Thymus (tissue), 11 donors: ENCODE data around the gene CD248. TPM values are rescaled to one million over a fixed set of nuclear protein-coding genes. Genes with fewer than 3 reads are reported as not detected.

ENCODE experiments used
- DNase-seq, 9 donors: peaks; one replicate each; pipeline ENCODE4 v3.0.0-alpha.2; 2013; ENCODE audit warnings: low spot score in 9 of 9, low read depth in 6 of 9, missing footprints in 1 of 9
- H3K27ac ChIP-seq, 2 donors: one replicate each; pipeline ENCODE4 v1.5.1; 2013; ENCODE audit warnings: control low read depth in 1 of 2, low read depth in 1 of 2, low read length in 1 of 2, mild to moderate bottlenecking in 1 of 2, moderate library complexity in 1 of 2
- H3K27me3 ChIP-seq, 2 donors: one replicate each; pipeline ENCODE4 v1.5.1; 2013; ENCODE audit warnings: low read length in 1 of 2; ENCODE audit not compliant: control insufficient read depth in 2 of 2, insufficient read depth in 1 of 2
- H3K36me3 ChIP-seq, 2 donors: one replicate each; pipeline ENCODE4 v1.5.1; 2013; ENCODE audit warnings: low read length in 1 of 2, mild to moderate bottlenecking in 1 of 2, moderate library complexity in 1 of 2; ENCODE audit not compliant: control insufficient read depth in 2 of 2, insufficient read depth in 2 of 2
- H3K4me1 ChIP-seq, 2 donors: one replicate each; pipeline ENCODE4 v1.5.1; 2013; ENCODE audit warnings: low read length in 2 of 2; ENCODE audit not compliant: control insufficient read depth in 2 of 2, insufficient read depth in 2 of 2
- H3K4me3 ChIP-seq, 2 donors: one replicate each; pipeline ENCODE4 v1.5.1; 2013; ENCODE audit warnings: low read length in 2 of 2, control low read depth in 1 of 2, mild to moderate bottlenecking in 1 of 2
- H3K9me3 ChIP-seq, 2 donors: one replicate each; pipeline ENCODE4 v1.5.1; 2013; ENCODE audit warnings: low read length in 1 of 2, mild to moderate bottlenecking in 1 of 2; ENCODE audit not compliant: control insufficient read depth in 2 of 2, insufficient read depth in 1 of 2
- WGBS: extraction: QIAGEN DNeasy Blood & Tissue Kit; methylation state at CpG from one replicate; pipeline ENCODE4 v1.1.7; 2013; 5-methylcytosine and 5-hydroxymethylcytosine counted together
- polyA plus RNA-seq: library from polyadenylated mRNA; stranded (reverse); fragments of 200-250 nt; gene quantifications from one replicate; pipeline ENCODE4 v1.2.3, GENCODE V29; 2013
- total RNA-seq: library from RNA; stranded (reverse); fragments of 120-200 nt; gene quantifications from one replicate; pipeline ENCODE4 v1.2.4, GENCODE V29; 2013
- donor health status: healthy.

CD248 gene
- total and polyA plus RNA-seq, 2 donors, result 3.0 to 7.7 TPM

- 95% methylated on average over 12 of the region's 12 CpGs for WGBS
- Histone ChIP-seq H3K36me3 (peaks cover 0 to 2% of the 10 kb centered on the region in 2 donors), H3K9me3 (peaks cover 0 to 4% of the 10 kb centered on the region in 2 donors), H3K4me1 (peaks cover 31 to 33% of the 10 kb centered on the region in 2 donors), H3K27me3 (peaks cover 5 to 35% of the 10 kb centered on the region in 2 donors), H3K4me3 (no peak overlapping the region), H3K27ac (no peak overlapping the region)
- DNase-seq, result no peak
Observed at GRCh38 chr11:66331542-66332370, 14.9 kb upstream of the CD248 start.

DNA sequence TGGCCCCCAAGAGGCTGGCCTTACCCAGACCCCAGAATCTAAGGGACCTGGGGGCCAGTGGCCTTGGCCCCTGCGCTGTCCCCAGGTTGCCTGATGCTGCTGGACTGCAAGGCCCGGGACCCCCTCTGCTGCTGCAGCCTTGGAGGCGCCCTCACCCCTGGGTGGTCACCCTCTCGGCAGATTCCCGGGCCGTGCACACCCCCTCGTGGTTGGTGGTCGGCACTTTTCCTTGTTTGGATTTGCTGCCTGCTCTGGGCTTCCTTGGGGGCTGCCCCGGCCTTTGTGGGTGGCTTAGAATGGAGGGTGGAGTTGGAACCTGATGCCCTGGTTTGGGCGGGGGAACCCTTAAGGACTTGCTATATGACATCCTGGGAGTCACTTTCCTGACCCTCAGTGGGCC is 14.1 kb upstream of the CD248 start:
- DNase-seq, result no peak
- Histone ChIP-seq H3K9me3 (peaks cover 0 to 6% of the 10 kb centered on the region in 2 donors), H3K27me3 (peaks cover 5 to 27% of the 10 kb centered on the region in 2 donors), H3K27ac (no peak overlapping the region), H3K4me1 (peaks cover 29 to 33% of the 10 kb centered on the region in 2 donors), H3K4me3 (no peak overlapping the region), H3K36me3 (no peaks in the 10 kb centered on the region)
- WGBS, result 82% methylated on average over 10 of the region's 10 CpGs

GRCh38 chr11:66329165-66329673 is 12.4 kb upstream of the CD248 start:
- over 99% methylated on average over 3 of the region's 3 CpGs for WGBS
- no peak overlapping the region for H3K4me3 ChIP-seq
- peaks cover 0 to 16% of the 10 kb centered on the region in 2 donors for H3K9me3 ChIP-seq
- DNase-seq, result no peak
- H3K27ac ChIP-seq, result no peak overlapping the region
- peaks cover 38 to 50% of the 10 kb centered on the region in 2 donors for H3K4me1 ChIP-seq
- no peaks in the 10 kb centered on the region for H3K36me3 ChIP-seq
- H3K27me3 ChIP-seq, result peaks cover 0 to 10% of the 10 kb centered on the region in 2 donors

DNA sequence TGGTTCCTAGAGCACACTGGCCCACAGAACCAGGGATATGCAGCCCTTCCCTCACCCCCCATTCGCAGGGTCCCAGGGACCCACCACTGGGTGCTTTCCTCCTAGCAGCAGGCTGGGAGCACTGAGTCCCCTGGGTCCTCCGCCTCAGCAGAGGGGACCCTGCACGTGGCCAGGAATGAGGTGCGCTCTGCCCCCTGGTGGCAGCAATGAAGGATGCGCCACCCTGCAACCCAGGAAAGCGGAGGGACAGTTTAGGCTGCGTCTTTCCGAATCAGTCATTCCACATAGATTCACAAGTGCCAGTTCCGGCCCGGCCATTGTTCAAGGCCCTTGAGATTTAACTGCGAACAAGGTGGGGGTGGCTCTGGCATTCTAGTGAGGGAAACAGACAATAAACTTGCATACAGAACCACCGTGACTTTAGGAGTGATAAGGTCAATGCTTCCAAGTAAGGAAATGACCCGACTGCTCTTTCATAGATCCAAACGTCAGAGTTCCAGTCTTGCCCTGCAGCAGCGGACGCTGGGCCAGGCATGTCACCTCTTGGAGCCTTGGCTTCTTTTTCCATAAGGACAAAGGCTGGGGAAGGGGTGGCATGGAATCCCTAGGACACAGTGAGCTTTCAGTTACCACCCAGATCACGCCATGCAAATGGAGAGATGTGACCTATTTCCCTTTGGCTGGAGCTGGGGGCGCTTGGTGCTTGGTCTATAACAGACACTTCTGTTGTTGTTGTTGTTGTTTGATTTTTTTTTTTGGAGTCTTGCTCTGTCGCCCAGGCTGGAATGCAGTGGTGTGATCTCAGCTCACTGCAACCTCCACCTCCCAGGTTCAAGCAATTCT is 11.7 kb upstream of the CD248 start:
- peaks cover 0 to 6% of the 10 kb centered on the region in 2 donors for H3K27me3 ChIP-seq
- peak overlapping the region; percentile 38 to 89 for H3K27ac ChIP-seq
- peaks cover 38 to 52% of the 10 kb centered on the region in 2 donors for H3K4me1 ChIP-seq
- no peaks in the 10 kb centered on the region for H3K36me3 ChIP-seq
- peak overlapping the region in 1 of 2 donors; percentile 1 for H3K4me3 ChIP-seq
- DNase-seq, result peak in 7 of 9 donors; percentile 69 to 93 (median 84)
- peaks cover 0 to 16% of the 10 kb centered on the region in 2 donors for H3K9me3 ChIP-seq
- WGBS, result 17% methylated on average over 19 of the region's 19 CpGs

DNA sequence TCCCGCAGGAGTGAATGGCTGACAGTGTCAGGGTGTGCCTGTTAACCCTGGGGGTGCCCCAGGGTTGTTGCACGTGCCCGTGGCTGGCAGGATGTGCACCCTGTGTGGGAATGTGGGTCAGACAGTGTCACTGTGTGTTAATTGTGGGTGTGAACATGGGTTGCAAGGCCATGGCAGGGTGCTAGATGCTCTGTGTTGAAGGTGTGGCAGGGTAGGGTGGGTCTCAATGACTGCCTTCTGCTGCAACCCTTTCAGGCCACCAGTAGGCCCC is 11.1 kb upstream of the CD248 start:
- no peaks in the 10 kb centered on the region for H3K36me3 ChIP-seq
- H3K27me3 ChIP-seq, result peaks cover 0 to 4% of the 10 kb centered on the region in 2 donors
- peak in 1 of 9 donors; percentile 43 for DNase-seq
- H3K4me3 ChIP-seq, result no peak overlapping the region
- peak overlapping the region; percentile 38 to 89 for H3K27ac ChIP-seq
- WGBS, result 69% methylated on average over 3 of the region's 3 CpGs
- peaks cover 38 to 54% of the 10 kb centered on the region in 2 donors for H3K4me1 ChIP-seq
- peaks cover 0 to 16% of the 10 kb centered on the region in 2 donors for H3K9me3 ChIP-seq

DNA sequence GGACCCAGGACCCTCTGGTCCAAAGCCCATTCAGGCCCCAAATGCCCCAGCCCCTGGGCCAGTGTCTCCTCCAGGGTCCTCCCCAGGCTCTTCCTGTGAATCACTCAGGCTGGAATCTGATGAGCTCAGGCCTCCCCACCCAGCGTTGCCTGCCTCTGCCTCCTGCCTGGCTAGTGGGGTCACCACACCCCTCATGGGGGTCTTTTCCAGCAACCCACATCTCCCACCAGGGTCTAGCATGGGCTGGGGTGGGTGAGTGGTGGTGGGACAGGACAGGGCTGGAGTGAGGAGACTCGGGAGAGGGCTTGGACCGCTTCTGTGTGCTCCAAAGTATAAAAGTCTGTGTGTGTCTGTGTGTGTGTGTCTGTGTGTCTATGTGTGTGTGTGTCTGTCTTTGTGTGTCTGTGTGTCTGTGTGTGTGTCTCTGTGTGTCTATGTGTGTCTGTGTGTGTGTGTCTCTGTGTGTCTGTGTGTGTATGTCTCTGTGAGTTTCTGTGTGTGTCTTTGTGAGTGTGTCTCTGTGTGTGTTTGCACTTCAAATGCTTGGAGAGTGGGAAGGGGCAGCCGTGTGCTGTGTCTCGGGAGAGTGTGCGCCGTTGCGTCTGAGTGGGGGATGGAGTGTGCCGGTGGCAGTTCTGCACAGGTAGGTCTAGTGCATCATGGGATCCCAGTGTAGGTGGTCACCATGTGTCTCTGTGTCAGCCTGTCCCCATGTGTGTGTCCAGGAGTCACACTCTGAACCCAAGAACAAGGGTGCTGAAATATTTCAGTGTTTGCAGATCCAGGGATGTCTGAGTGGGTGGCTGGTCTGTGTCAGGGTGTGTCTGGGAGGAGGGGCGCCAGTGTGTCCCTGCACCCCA is 10.6 kb upstream of the CD248 start:
- Histone ChIP-seq H3K36me3 (no peaks in the 10 kb centered on the region), H3K27me3 (peaks cover 0 to 4% of the 10 kb centered on the region in 2 donors), H3K4me3 (no peak overlapping the region), H3K9me3 (peaks cover 0 to 19% of the 10 kb centered on the region in 2 donors), H3K4me1 (peaks cover 38 to 59% of the 10 kb centered on the region in 2 donors), H3K27ac (peak overlapping the region; percentile 56 to 89)
- WGBS, result 95% methylated on average over 10 of the region's 10 CpGs
- no peak for DNase-seq

DNA sequence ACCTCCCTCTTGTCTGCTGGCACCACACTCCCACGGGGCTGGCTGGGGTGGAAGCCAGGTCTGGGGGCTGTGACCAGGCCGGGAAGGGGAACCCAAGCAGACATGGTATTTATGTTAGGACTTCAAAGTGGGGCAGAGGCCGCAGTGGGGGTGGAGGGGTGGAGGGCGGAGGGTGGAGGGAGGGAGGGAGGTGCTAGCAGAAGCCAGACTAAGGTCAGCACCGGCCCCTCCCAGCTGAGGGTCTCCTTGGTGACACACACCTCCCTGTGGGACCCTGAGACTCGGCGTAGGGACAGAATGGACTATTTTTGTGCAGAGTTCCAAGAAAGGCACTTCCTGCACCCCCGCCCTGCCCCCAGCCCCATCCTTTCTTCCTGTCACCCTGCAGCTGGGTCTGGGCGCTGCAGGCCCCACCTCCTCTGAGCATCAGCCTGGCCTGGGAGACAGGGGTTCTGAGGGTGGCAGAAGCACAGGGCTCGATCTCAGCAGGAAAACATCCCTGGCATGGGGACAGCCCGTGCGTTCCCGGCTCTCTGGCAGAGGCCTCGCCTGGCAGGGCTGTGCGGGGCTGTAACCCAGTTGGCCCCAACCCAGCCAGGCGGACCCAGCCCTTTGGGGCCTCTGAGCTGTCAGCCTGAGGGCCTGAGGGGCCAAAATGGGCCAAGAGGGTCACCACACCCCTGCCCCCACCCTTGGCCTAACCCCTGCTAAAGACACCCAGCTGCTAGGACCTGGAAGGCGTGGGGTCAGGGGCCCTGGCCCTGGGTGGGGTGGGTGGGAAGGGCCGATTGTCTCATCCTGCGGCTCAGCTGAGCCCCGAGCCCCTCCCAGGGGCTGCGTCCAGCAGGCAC is 9.6 kb upstream of the CD248 start:
- H3K4me1 ChIP-seq, result peaks cover 38 to 69% of the 10 kb centered on the region in 2 donors
- H3K9me3 ChIP-seq, result peaks cover 0 to 21% of the 10 kb centered on the region in 2 donors
- peak overlapping the region; percentile 9 to 17 for H3K4me3 ChIP-seq
- DNase-seq, result peak in 7 of 9 donors; percentile 57 to 92 (median 79)
- WGBS, result 36% methylated on average over 21 of the region's 21 CpGs
- no peaks in the 10 kb centered on the region for H3K27me3 ChIP-seq
- no peaks in the 10 kb centered on the region for H3K36me3 ChIP-seq
- peak overlapping the region; percentile 89 to 93 for H3K27ac ChIP-seq

DNA sequence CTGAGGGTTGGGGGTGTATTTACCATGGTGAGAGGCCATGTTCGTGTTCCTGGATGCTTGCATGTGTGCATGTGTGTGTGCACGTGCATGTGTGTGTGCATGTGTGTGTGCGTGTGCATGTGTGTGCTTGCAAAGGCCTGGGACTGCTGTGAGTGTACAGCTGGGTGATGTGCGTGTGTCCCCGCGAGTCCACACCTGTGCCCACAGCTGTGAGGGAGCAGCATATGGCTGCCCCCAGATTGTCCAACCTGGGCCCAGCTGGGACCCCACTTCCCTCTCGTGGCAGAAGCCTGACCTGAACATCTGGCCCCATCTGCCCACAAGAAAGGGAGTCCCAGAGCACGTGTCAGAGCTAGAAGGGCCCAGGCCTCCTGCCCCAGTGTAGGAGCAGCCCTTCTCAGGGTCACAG is 8.4 kb upstream of the CD248 start:
- peak in 4 of 9 donors; percentile 55 to 79 (median 66) for DNase-seq
- H3K36me3 ChIP-seq, result no peaks in the 10 kb centered on the region
- WGBS, result 55% methylated on average over 8 of the region's 8 CpGs
- peak overlapping the region; percentile 89 to 93 for H3K27ac ChIP-seq
- H3K4me3 ChIP-seq, result no peak overlapping the region
- H3K27me3 ChIP-seq, result no peaks in the 10 kb centered on the region
- peaks cover 0 to 21% of the 10 kb centered on the region in 2 donors for H3K9me3 ChIP-seq
- H3K4me1 ChIP-seq, result peaks cover 38 to 70% of the 10 kb centered on the region in 2 donors
